H9 (cell line): ENCODE data around the gene ADAT2. TPM values are rescaled to one million over a fixed set of nuclear protein-coding genes. Genes with fewer than 3 reads are reported as not detected.

ENCODE experiments used
- DNase-seq: peaks from one replicate; pipeline ENCODE4 v3.0.0-alpha.2; 2017
- H2AFZ ChIP-seq: one replicate; pipeline ENCODE4 v1.6.1; 2013; ENCODE audit warnings: mild to moderate bottlenecking, low read length, control low read depth, moderate library complexity
- H2AK5ac ChIP-seq: 2 replicates; pipeline ENCODE4 v1.6.1; 2013; ENCODE audit warnings: low read length, control low read depth, mixed read lengths; ENCODE audit not compliant: insufficient read length
- H2BK120ac ChIP-seq: one replicate; pipeline ENCODE4 v1.6.1; 2013; ENCODE audit warnings: low read depth, mild to moderate bottlenecking, low read length, control low read depth, inconsistent platforms; ENCODE audit not compliant: poor library complexity, severe bottlenecking
- H2BK12ac ChIP-seq: 2 replicates; pipeline ENCODE4 v1.6.1; 2013; ENCODE audit warnings: low read length, control low read depth, mixed read lengths, low read depth; ENCODE audit not compliant: insufficient read length
- H2BK15ac ChIP-seq: 2 replicates; pipeline ENCODE4 v1.6.1; 2013; ENCODE audit warnings: low read depth, low read length, control low read depth
- H2BK20ac ChIP-seq: one replicate; pipeline ENCODE4 v1.6.1; 2013; ENCODE audit warnings: low read depth, mild to moderate bottlenecking, low read length, control low read depth, inconsistent platforms; ENCODE audit not compliant: poor library complexity, severe bottlenecking
- H2BK5ac ChIP-seq: 2 replicates; pipeline ENCODE4 v1.6.1; 2013; ENCODE audit warnings: low read length, control low read depth, mixed read lengths; ENCODE audit not compliant: insufficient read length
- H3K14ac ChIP-seq: 2 replicates; pipeline ENCODE4 v1.6.1; 2013; ENCODE audit warnings: low read length, control low read depth; ENCODE audit not compliant: insufficient read depth
- H3K18ac ChIP-seq: 2 replicates; pipeline ENCODE4 v1.6.1; 2013; ENCODE audit warnings: low read depth, mild to moderate bottlenecking, mixed read lengths, low read length, control low read depth; ENCODE audit not compliant: insufficient read length
- H3K23ac ChIP-seq: 2 replicates; pipeline ENCODE4 v1.6.1; 2013; ENCODE audit warnings: low read length, control low read depth, mixed read lengths, low read depth; ENCODE audit not compliant: insufficient read length
- H3K23me2 ChIP-seq: 2 replicates; pipeline ENCODE4 v1.6.1; 2013; ENCODE audit warnings: low read depth, mild to moderate bottlenecking, mixed read lengths, low read length, control low read depth; ENCODE audit not compliant: insufficient read length, poor library complexity, severe bottlenecking
- H3K27ac ChIP-seq: 2 replicates; pipeline ENCODE4 v1.5.1; 2013; ENCODE audit warnings: low read length, control low read depth, mixed read lengths, low read depth; ENCODE audit not compliant: insufficient read length
- H3K27me3 ChIP-seq: 2 replicates; pipeline ENCODE4 v1.6.1; 2013; ENCODE audit warnings: low read length, control low read depth, inconsistent platforms; ENCODE audit not compliant: insufficient read depth
- H3K4ac ChIP-seq: 2 replicates; pipeline ENCODE4 v1.6.1; 2013; ENCODE audit warnings: low read depth, mild to moderate bottlenecking, control low read depth, inconsistent platforms, low read length, moderate library complexity
- H3K4me1 ChIP-seq: 2 replicates; pipeline ENCODE4 v1.6.1; 2013; ENCODE audit warnings: low read length, control low read depth, inconsistent platforms; ENCODE audit not compliant: insufficient read depth
- H3K4me2 ChIP-seq: 2 replicates; pipeline ENCODE4 v1.6.1; 2013; ENCODE audit warnings: low read length, control low read depth, mixed read lengths; ENCODE audit not compliant: insufficient read length, insufficient read depth
- H3K56ac ChIP-seq: 2 replicates; pipeline ENCODE4 v1.6.1; 2013; ENCODE audit warnings: low read depth, mild to moderate bottlenecking, mixed read lengths, low read length, control low read depth; ENCODE audit not compliant: insufficient read length
- H3K79me1 ChIP-seq: 2 replicates; pipeline ENCODE4 v1.6.1; 2013; ENCODE audit warnings: low read depth, mild to moderate bottlenecking, moderate library complexity, low read length, control low read depth, inconsistent platforms; ENCODE audit not compliant: insufficient read depth, poor library complexity, severe bottlenecking
- H3K79me2 ChIP-seq: 2 replicates; pipeline ENCODE4 v1.6.1; 2013; ENCODE audit warnings: low read length, control low read depth, inconsistent platforms; ENCODE audit not compliant: insufficient read depth
- H3K9ac ChIP-seq: 2 replicates; pipeline ENCODE4 v1.6.1; 2013; ENCODE audit warnings: low read length, control low read depth, mixed read lengths; ENCODE audit not compliant: insufficient read length; ENCODE audit errors: extremely low read depth
- H3K9me3 ChIP-seq: one replicate; pipeline ENCODE4 v1.6.1; 2013; ENCODE audit warnings: low read depth, low read length, inconsistent platforms; ENCODE audit not compliant: control insufficient read depth
- H3T11ph ChIP-seq: one replicate; pipeline ENCODE4 v1.6.1; 2013; ENCODE audit warnings: mild to moderate bottlenecking, low read length, control low read depth, inconsistent platforms
- H4K20me1 ChIP-seq: one replicate; pipeline ENCODE4 v1.6.1; 2013; ENCODE audit not compliant: control insufficient read depth, insufficient read length, insufficient read depth
- H4K5ac ChIP-seq: 2 replicates; pipeline ENCODE4 v1.6.1; 2013; ENCODE audit warnings: low read depth, mild to moderate bottlenecking, mixed read lengths, low read length, control low read depth; ENCODE audit not compliant: insufficient read length
- H4K8ac ChIP-seq: replicated peaks from 2 replicates; pipeline ENCODE4 v1.6.1; 2013; ENCODE audit warnings: low read length, control low read depth, mixed read lengths, low read depth; ENCODE audit not compliant: insufficient read length
- H4K91ac ChIP-seq: 2 replicates; pipeline ENCODE4 v1.6.1; 2013; ENCODE audit warnings: low read depth, mild to moderate bottlenecking, moderate library complexity, mixed read lengths, low read length, control low read depth; ENCODE audit not compliant: insufficient read length
- H3K27ac Mint-ChIP-seq, 3 experiments: 2 replicates in 2 of 3; 3 replicates in 1 of 3; pipeline ENCODE4 v1.8.0; 2020 to 2021; ENCODE audit warnings: mixed read lengths in 3 of 3, mild to moderate bottlenecking in 1 of 3, moderate library complexity in 1 of 3
- H3K27me3 Mint-ChIP-seq: 2 replicates; pipeline ENCODE4 v1.8.0; 2021; ENCODE audit warnings: low read depth, mild to moderate bottlenecking, moderate library complexity, mixed read lengths
- H3K36me3 Mint-ChIP-seq, 3 experiments: 2 replicates in 2 of 3; 3 replicates in 1 of 3; pipeline ENCODE4 v1.8.0; 2020 to 2021; ENCODE audit warnings: low read depth in 3 of 3, mixed read lengths in 3 of 3; ENCODE audit not compliant: insufficient read depth in 1 of 3
- H3K4me1 Mint-ChIP-seq, 2 experiments: 2 replicates each; pipeline ENCODE4 v1.8.0; 2020; ENCODE audit warnings: mixed read lengths in 2 of 2
- H3K4me3 Mint-ChIP-seq, 2 experiments: 2 replicates in 1 of 2; 3 replicates in 1 of 2; pipeline ENCODE4 v1.8.0; 2020 to 2021; ENCODE audit warnings: mild to moderate bottlenecking in 2 of 2, mixed read lengths in 2 of 2, moderate library complexity in 1 of 2
- H3K9me3 Mint-ChIP-seq, 2 experiments: 2 replicates in 1 of 2; 3 replicates in 1 of 2; pipeline ENCODE4 v1.8.0; 2020; ENCODE audit warnings: mild to moderate bottlenecking in 2 of 2, mixed read lengths in 2 of 2, moderate library complexity in 1 of 2
- CTCF ChIP-seq: fragments of 200-600 bp; sonication (generic); conservative IDR thresholded peaks from 3 replicates; pipeline ENCODE4 v1.8.0; 2021; ENCODE audit warnings: antibody characterized with exemption, mild to moderate bottlenecking
- WGBS: extraction: QIAGEN DNeasy Blood & Tissue Kit; methylation state at CpG from one replicate; pipeline ENCODE4 v1.1.7; 2013; ENCODE audit warnings: missing lambda C conversion rate, low lambda C conversion rate, mixed read lengths; ENCODE audit not compliant: insufficient read length; ENCODE audit errors: extremely low coverage; 5-methylcytosine and 5-hydroxymethylcytosine counted together
- total RNA-seq: library from RNA; stranded (reverse); gene quantifications from 2 replicates; pipeline ENCODE4 v1.2.1, GENCODE V29; 2021

Gene ADAT2
- total RNA-seq, 1 experiment from 2014 or later = 11.3 TPM

GRCh38 chr6:143478479-143479062 lies 28.1 kb upstream of the ADAT2 start:
- Histone ChIP-seq H2AFZ (no peak overlapping the region), H3T11ph (no peak overlapping the region), H4K8ac (no peak overlapping the region), H3K18ac (no peak overlapping the region), H3K4ac (no peak overlapping the region), H3K23ac (no peak overlapping the region), H3K23me2 (no peaks in the 10 kb centered on the region), H2BK120ac (no peak overlapping the region), H2AK5ac (no peak overlapping the region), H3K4me1 (no peaks in the 10 kb centered on the region), H3K9ac (no peak overlapping the region), H3K27ac (no peak overlapping the region), H3K79me2 (no peaks in the 10 kb centered on the region), H2BK12ac (no peak overlapping the region), H3K9me3 (no peaks in the 10 kb centered on the region), H3K27me3 (no peaks in the 10 kb centered on the region), H4K91ac (no peak overlapping the region), H2BK20ac (no peak overlapping the region), H2BK5ac (no peak overlapping the region), H3K4me2 (no peak overlapping the region), H2BK15ac (no peak overlapping the region), H4K5ac (no peak overlapping the region), H3K14ac (no peak overlapping the region), H4K20me1 (no peaks in the 10 kb centered on the region), H3K56ac (no peak overlapping the region), H3K79me1 (no peaks in the 10 kb centered on the region)
- Mint-ChIP-seq H3K4me3 (no peak overlapping the region), H3K27ac (no peak overlapping the region), H3K4me1 (peaks cover 5 to 9% of the 10 kb centered on the region in 2 experiments; a peak in 2 of 4 replicates), H3K27me3 (no peaks in the 10 kb centered on the region), H3K9me3 (no peaks in the 10 kb centered on the region), H3K36me3 (peaks cover 0 to 9% (median 5%) of the 10 kb centered on the region in 3 experiments; a peak in 3 of 7 replicates)
- no peak for DNase-seq
- WGBS = no CpG with 5 or more reads among the region's 3 CpGs
- no peak for TF ChIP-seq CTCF
